HuH-7 (cell line): ENCODE data around the gene TNS1.

ENCODE experiments used
- DNase-seq: peaks from one replicate; pipeline ENCODE4 v3.0.0; 2011; ENCODE audit warnings: low spot score

The TNS1 gene

GRCh38 chr2:217776631-217777030 is 226.2 kb downstream of the TNS1 start:
- no peak for DNase-seq

- DNase-seq: no peak
These were observed 226.8 kb downstream of the TNS1 start for GRCh38 chr2:217775920-217776503.

DNA sequence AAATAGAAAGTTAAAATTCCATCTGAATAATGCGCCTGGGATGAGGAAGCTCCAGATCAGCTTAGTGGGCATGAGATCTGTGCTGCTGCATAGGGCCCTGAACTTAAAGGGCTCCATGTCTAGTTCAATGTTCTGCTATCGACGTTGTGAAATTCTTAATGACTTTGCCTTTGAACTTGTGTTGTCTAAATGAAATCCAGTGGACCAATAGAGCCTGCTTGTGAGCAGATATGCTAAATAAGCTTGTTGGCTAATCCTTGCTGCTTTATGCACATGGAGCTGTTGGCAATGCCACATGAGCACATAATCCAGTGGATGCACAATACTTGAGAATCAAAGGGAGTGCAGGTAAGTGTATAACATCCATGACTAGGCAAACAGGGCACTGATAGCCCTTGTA is 228.6 kb downstream of the TNS1 start:
- no peak for DNase-seq

DNA sequence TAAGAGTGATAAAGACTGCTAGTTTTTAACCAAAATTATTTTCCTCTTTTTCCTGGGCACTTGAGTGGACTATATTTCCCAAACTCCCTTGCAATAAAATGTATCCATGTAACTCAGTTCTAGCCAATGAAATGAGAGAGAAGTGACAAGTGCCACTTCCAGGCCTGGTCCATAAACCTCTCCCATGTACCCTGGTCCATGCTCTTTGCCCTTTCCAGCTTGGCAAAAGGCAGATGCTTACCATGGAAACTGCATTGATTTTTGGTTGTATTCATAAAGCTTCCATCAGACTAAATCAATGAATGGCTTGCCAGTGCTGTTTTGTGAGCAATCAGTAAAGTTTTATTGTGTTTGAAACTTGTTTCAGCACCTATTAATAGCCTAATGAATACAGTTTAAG is 229.3 kb downstream of the TNS1 start:
- DNase-seq: no peak

- no peak for DNase-seq
These were observed 236.4 kb downstream of the TNS1 start for GRCh38 chr2:217766356-217766755.

DNA sequence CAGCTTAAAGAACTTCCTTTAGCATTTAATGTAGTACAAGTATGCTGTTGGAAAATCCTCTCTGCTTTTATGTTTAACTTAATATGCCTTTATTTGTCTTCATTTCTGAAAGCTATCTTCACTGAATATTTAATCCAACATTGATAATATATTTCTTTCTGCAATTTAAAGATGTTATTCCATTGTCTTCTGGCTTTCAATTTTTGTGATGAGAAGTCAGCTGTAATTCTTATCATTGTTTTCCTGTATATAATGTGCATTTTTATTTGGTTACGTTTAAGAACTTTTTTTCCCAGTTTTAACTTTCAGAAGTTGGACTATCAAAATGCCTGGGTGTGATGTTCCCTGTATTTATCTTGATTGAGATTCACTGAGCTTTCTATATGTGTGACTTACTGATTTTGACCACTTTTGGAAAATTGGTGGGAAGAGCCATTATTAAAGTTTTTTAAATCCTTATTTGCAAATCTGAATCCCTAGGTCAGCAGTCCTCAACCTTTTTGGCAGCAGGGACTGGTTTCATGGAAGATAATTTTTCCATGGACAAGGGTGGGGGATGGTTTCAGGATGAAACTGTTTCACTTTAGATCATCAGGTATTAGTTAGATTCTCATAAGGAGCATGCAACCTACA is 241.0 kb downstream of the TNS1 start:
- DNase-seq: no peak

DNA sequence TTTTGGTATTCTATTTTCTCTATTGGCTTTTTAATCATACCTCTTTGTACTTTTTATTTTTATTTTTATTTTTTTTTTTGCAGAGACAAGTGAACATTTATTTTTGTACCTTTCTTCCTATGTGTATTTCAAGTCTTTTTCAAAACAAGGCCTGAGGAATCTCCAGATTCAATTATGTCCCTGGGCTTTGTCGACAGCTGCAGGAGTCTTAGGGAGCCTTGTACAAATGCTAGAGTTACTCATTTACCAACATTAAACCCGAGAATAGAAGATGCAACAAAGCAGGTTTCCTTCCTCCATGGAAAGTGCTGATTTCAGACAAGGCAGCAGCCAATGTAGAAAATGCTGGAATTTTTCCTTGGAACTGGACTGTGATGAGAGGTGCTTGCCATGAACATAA is 242.8 kb downstream of the TNS1 start:
- DNase-seq: no peak

DNA sequence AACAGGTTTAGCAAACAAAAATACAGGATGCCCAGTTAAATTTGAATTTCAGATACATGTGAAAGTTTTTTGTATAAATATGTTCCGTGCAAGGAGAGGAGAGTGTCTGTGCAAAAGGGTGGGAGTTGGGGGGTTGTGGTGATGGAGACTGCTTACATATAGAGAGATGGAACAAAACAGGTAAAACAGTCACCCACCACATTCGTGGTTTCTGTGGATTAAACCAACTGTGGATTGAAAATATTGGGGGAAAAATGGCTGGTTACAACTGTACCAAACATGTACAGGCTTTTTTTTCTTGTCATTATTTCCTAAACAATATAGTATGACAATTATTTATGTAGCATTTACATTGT is 245.7 kb downstream of the TNS1 start:
- DNase-seq: no peak

GRCh38 chr2:217756375-217757107 is 246.3 kb downstream of the TNS1 start:
- peak; percentile 75 for DNase-seq

DNA sequence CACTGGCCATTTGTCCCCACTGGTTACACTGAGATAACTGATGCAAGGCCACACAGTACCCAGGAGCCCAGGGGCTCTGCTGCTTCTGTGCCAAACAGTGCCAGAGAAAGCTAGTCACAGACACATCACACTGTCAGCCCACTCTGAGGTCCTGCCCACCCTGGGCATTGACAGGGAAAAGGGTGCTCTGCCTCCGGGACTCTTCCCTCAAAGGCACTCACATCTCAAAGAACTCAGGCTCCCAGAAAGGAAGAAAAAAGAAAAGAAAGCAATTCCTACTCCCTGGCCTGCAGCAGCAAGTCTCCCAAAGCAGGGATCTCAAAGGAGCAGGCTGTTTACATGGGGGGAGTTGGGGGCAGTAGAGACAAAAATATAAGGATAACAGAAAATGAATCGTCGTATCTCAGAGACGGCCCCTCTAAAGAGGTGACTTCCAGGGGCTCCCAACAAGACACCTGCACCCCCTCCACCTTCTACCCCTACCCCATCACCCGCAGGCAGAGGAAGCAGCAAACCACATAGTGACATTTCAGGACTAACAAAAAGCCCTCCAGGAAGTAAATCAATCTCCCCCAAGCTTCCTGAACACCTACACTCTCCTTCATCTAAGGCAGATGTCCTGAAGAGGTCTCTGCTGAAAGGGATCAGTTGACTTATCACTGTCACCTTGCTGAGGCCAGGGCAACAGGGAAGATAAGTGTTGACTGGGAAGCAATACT is 247.6 kb downstream of the TNS1 start:
- no peak for DNase-seq

- DNase-seq: no peak
These were observed 249.2 kb downstream of the TNS1 start for GRCh38 chr2:217753460-217754200.

DNA sequence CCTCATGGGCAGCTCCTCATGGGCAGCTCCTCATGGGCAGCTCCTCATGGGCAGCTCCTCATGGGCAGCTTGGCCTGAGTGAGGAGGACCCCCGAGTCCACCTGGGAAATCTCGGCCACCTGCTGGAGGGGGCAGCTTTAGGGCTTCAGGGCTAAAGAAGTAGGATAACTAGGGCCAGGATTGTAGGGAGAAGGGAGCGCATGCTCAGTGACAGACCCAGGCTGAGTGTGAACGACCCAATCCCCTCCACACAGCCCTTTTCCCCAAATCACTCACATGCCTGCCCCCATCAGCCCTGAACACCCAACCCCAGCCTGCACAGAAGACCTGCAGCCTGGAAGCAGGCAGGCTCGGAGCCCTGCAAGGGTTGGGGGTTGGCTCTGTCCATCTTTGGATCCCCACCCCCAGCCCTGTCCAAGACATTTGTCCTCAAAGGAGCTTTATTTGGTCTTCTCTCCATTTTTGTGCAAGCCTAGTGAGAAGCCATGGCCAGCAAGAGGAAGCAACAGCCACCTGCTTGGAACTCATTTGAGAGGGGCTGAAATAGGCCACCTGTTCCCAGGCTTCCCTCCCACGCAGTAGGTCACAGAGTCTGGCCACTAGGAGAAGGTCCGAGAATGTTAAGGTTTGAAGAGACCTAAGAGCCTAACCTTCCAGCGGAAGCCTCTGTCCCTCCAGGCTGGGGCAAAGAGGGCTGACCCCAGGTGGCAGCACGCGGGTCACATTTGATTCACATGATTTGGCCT is 249.9 kb downstream of the TNS1 start:
- no peak for DNase-seq

GRCh38 chr2:217751952-217752351 is 250.8 kb downstream of the TNS1 start:
- DNase-seq: no peak

DNA sequence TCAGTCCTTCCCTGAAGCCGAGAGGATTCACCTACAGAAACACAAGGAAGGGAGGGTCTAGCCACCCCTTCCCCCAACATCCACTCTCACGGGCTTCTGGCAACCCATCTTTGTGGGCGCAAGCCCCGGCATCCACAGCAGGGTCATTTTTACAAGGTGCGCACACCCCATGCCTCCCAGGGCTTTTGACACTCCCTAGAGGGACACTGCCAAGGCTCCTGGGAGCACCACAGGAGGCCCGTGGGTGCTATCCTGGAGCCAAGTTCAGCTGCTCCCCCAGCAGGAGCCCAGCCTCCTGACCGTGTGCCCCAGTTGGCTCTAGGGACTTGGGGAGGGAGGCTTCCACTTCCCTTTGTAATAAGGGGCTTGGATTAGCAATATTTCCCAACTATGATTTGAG is 251.6 kb downstream of the TNS1 start:
- DNase-seq: no peak
